Activated CD8-positive, alpha-beta memory T cell treated with anti-CD3 and anti-CD28 coated beads for 48 hours (primary cell): ENCODE data around the gene GLRX.

Experiments
- DNase-seq, 3 experiments: peaks; one replicate each; pipeline ENCODE4 v3.0.0-alpha.2; 2020; ENCODE audit warnings: low read depth in 2 of 3, low spot score in 2 of 3

Gene GLRX

GRCh38 chr5:95810305-95811125 is 12.0 kb downstream of the GLRX start:
- DNase-seq = no peak

- no peak for DNase-seq
These were observed 13.0 kb downstream of the GLRX start for GRCh38 chr5:95809414-95809960.

GRCh38 chr5:95808686-95809413 is 13.7 kb downstream of the GLRX start:
- DNase-seq = peak in 1 of 3 experiments; percentile 52

GRCh38 chr5:95808013-95808685 is 14.4 kb downstream of the GLRX start:
- DNase-seq = no peak

- DNase-seq = no peak
These were observed 15.8 kb downstream of the GLRX start for GRCh38 chr5:95806687-95807086.

GRCh38 chr5:95804736-95805539 is 17.6 kb downstream of the GLRX start:
- DNase-seq = no peak

GRCh38 chr5:95803271-95804148 is 19.0 kb downstream of the GLRX start:
- DNase-seq = no peak

- DNase-seq = no peak
These were observed 20.6 kb downstream of the GLRX start for GRCh38 chr5:95801961-95802360.

- DNase-seq = no peak
These were observed 21.0 kb downstream of the GLRX start for GRCh38 chr5:95801532-95801931.

GRCh38 chr5:95800553-95800952 is 22.0 kb downstream of the GLRX start:
- no peak for DNase-seq

GRCh38 chr5:95799191-95799835 is 23.2 kb downstream of the GLRX start:
- no peak for DNase-seq

GRCh38 chr5:95798545-95798944 is 24.0 kb downstream of the GLRX start:
- no peak for DNase-seq

GRCh38 chr5:95798048-95798447 is 24.5 kb downstream of the GLRX start:
- no peak for DNase-seq

- no peak for DNase-seq
These were observed 25.2 kb downstream of the GLRX start for GRCh38 chr5:95797301-95797700.

- DNase-seq = no peak
These were observed 28.4 kb downstream of the GLRX start for GRCh38 chr5:95794070-95794516.

GRCh38 chr5:95791751-95792150 is 30.8 kb downstream of the GLRX start:
- DNase-seq = no peak

- no peak for DNase-seq
These were observed 34.0 kb downstream of the GLRX start for GRCh38 chr5:95788493-95788892.

- no peak for DNase-seq
These were observed 35.6 kb downstream of the GLRX start for GRCh38 chr5:95786821-95787418.
